Activated CD4-positive, alpha-beta memory T cell treated with anti-CD3 and anti-CD28 coated beads, Interleukin-2, amount 10 ng/mL, durations not matched to agents 7 days and 5 days (primary cell): Measurements from ENCODE around the gene TAF8. TPM values are rescaled to one million over a fixed set of nuclear protein-coding genes. Genes with fewer than 3 reads are reported as not detected.

ENCODE experiments used
- CTCF ChIA-PET: fragments of 350-600 bp; sonication (Branson Sonifier 250); formaldehyde crosslinking; loops from one replicate; lab custom pipeline; 2021; ENCODE audit warnings: antibody characterized with exemption, inconsistent platforms; lab: Charles Lee
- POLR2A ChIA-PET: fragments of 350-600 bp; sonication (Branson Sonifier 250); formaldehyde crosslinking; loops from one replicate; lab custom pipeline; 2021; ENCODE audit warnings: antibody characterized with exemption; lab: Charles Lee
- DNase-seq: peaks from one replicate; pipeline ENCODE4 v3.0.0-alpha.2; 2020
- H3K27ac Mint-ChIP-seq: one replicate; pipeline ENCODE4 v1.8.0; 2021; ENCODE audit warnings: mild to moderate bottlenecking, mixed read lengths
- H3K27me3 Mint-ChIP-seq: one replicate; pipeline ENCODE4 v1.8.0; 2021; ENCODE audit warnings: mixed read lengths
- H3K36me3 Mint-ChIP-seq: one replicate; pipeline ENCODE4 v1.8.0; 2021; ENCODE audit warnings: low read depth, mixed read lengths
- H3K4me1 Mint-ChIP-seq: one replicate; pipeline ENCODE4 v1.8.0; 2021; ENCODE audit warnings: mixed read lengths
- H3K4me3 Mint-ChIP-seq: one replicate; pipeline ENCODE4 v1.8.0; 2021; ENCODE audit warnings: mild to moderate bottlenecking, mixed read lengths
- H3K9me3 Mint-ChIP-seq: one replicate; pipeline ENCODE4 v1.8.0; 2021; ENCODE audit warnings: mixed read lengths
- total RNA-seq, 2 experiments: library from RNA; stranded (reverse); gene quantifications; one replicate each; pipeline ENCODE4 v1.2.3, GENCODE V29; 2021

The TAF8 gene
- total RNA-seq, 2 experiments from 2014 or later: 48.0 to 55.1 TPM

DNA sequence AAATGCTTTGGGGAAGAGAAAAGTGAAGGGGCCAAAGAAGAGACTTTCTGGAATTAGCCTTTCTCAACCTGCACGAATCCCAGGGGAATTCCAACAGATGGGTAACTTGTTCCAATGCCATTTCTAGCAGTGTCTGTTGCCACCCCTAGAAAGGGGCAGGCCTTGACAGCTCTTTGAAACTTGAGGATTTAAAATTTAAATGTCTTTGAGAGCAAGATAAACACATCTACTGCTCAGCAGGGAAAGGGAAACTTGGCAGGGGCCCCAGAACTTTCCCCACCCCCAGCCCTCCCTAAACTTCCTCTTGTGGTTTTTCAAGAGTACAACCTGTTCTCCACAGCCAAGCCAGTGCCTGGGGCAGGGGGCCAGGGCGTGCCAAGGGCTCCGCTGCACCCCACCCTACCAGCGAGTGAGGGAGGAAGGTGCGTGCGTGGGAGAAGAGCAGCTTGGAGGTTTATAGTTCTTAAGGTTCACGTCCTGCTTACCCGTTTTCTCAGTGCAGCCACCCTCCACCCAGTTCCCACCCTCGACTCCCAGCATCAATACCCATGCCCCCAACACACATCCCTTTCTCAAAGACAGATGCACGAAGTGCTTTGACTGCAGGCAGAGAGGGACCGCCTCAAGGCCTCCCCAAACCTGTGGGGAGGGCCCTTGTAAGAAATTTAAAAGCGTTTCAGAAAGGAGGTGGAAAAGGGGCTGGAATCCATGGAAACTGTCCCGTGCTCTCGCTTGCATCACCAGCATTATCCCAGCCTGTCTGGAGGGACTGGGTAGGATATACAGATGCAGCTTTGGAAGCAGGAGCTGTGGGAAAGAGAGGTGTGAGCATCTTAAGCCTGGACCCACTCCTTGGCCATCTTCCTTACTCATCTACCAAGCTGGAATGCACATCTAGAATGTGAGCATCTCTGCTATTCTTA, 4.5 kb upstream of the TAF8 start:
- Mint-ChIP-seq H3K27ac (peak overlapping the region; percentile 79), H3K27me3 (no peaks in the 10 kb centered on the region), H3K4me1 (peaks cover 90% of the 10 kb centered on the region), H3K36me3 (peaks cover 11% of the 10 kb centered on the region), H3K4me3 (peak overlapping the region; percentile 82), H3K9me3 (no peaks in the 10 kb centered on the region)
- CTCF ChIA-PET: interaction anchor here (1.0 to 15.9 kb wide), 17 partner anchors 13 to 443 kb away, joined by 3 to 383 read pairs (median 12); partner anchors contain the start of genes BYSL, CCND3, FRS3 and MED20
- peak; percentile 69 for DNase-seq
- POLR2A ChIA-PET: interaction anchor here (0.6 to 14.9 kb wide), 8 partner anchors 12 to 259 kb away, joined by 3 to 553 read pairs (median 5); partner anchors contain the start of genes BYSL, CCND3, MED20 and TOMM6

DNA sequence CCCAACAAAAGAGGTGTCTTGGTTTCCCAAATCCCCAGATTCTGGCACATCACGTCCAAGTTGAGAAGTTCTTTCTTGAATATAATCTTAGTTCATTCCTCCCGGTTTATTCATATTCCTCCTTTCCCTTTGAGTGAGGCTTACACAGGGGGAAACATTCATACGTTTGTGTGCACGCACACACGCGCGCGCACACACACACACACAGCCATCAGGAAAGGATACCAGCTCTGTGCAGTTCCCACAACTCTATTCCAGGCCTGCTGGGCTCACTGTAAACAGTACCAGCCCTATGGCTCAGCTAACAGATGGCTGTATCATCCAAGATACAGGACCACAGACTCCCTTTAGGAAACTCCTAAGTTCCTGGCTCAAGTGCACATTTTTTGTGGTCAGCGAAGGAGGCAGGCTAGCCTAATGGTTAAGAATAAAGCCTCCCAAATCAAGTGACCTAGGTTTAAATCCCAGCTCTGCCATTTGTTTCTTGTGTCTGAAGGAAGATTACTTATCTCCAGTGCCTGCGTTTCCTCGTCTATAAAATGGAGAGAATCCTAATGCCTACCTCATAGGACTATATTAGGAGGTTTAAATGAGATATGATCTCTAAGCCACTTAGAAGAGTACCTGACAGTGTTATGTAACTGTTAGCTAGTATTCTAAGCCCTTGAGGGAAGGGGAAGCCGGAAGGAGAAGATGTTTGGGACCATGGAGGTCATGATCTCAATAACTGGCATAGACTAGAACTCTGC, 3.7 kb upstream of the TAF8 start:
- peaks cover 89% of the 10 kb centered on the region for H3K4me1 Mint-ChIP-seq
- no peaks in the 10 kb centered on the region for H3K27me3 Mint-ChIP-seq
- POLR2A ChIA-PET: interaction anchor here (1.4 to 14.9 kb wide), 6 partner anchors 57 to 260 kb away, joined by 3 to 553 read pairs (median 39); partner anchors contain the start of genes BYSL, CCND3, MED20 and TOMM6
- no peaks in the 10 kb centered on the region for H3K9me3 Mint-ChIP-seq
- no peak for DNase-seq
- H3K4me3 Mint-ChIP-seq: peak overlapping the region; percentile 82
- CTCF ChIA-PET: interaction anchor here (0.8 to 15.9 kb wide), 12 partner anchors 53 to 444 kb away, joined by 3 to 383 read pairs (median 3); partner anchors contain the start of genes BYSL, CCND3, FRS3 and MED20
- H3K27ac Mint-ChIP-seq: peak overlapping the region; percentile 79
- H3K36me3 Mint-ChIP-seq: peaks cover 15% of the 10 kb centered on the region

DNA sequence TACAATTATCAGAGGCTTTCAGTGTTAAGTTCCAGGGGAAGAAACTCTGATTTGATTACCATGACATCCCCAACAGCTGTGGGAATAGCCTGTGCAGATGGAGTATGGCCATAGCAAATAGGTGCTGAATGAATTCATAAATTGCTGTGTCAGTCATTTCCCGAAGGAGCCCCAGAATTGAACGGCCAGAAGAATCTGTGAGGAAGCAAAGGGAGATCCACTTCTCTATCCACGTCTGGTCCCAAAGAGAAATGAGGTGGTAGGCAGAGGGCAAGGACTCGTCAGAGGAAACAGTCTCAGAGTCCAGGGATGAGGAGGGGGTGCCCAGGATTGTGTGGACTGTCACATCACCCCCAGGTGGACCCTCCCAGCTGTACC, 3.1 kb upstream of the TAF8 start:
- H3K27ac Mint-ChIP-seq: peak overlapping the region; percentile 79
- peaks cover 18% of the 10 kb centered on the region for H3K36me3 Mint-ChIP-seq
- CTCF ChIA-PET: interaction anchor here (0.8 to 15.9 kb wide), 12 partner anchors 7 to 313 kb away, joined by 3 to 383 read pairs (median 3); partner anchors contain the start of genes BYSL, CCND3, FRS3 and MED20
- H3K9me3 Mint-ChIP-seq: no peaks in the 10 kb centered on the region
- no peak for DNase-seq
- peak overlapping the region; percentile 82 for H3K4me3 Mint-ChIP-seq
- H3K27me3 Mint-ChIP-seq: no peaks in the 10 kb centered on the region
- POLR2A ChIA-PET: interaction anchor here (1.3 to 14.9 kb wide), 5 partner anchors 112 to 882 kb away, joined by 3 to 553 read pairs (median 35); partner anchors contain the start of genes BYSL, CCND3, CNPY3 and MED20
- peaks cover 88% of the 10 kb centered on the region for H3K4me1 Mint-ChIP-seq

GRCh38 chr6:42047790-42048405, 2.4 kb upstream of the TAF8 start:
- Mint-ChIP-seq H3K4me1 (peaks cover 88% of the 10 kb centered on the region), H3K4me3 (peak overlapping the region; percentile 82), H3K27ac (peak overlapping the region; percentile 64), H3K9me3 (no peaks in the 10 kb centered on the region), H3K36me3 (peaks cover 24% of the 10 kb centered on the region), H3K27me3 (no peaks in the 10 kb centered on the region)
- ChIA-PET POLR2A (interaction anchor here (0.6 to 14.9 kb wide), 10 partner anchors 8 to 881 kb away, joined by 3 to 553 read pairs (median 6); partner anchors contain the start of genes BYSL, CCND3, CNPY3 and FRS3), CTCF (interaction anchor here (0.9 to 15.9 kb wide), 11 partner anchors 7 to 314 kb away, joined by 3 to 383 read pairs (median 3); partner anchors contain the start of genes BYSL, CCND3, FRS3 and MED20)
- no peak for DNase-seq

DNA sequence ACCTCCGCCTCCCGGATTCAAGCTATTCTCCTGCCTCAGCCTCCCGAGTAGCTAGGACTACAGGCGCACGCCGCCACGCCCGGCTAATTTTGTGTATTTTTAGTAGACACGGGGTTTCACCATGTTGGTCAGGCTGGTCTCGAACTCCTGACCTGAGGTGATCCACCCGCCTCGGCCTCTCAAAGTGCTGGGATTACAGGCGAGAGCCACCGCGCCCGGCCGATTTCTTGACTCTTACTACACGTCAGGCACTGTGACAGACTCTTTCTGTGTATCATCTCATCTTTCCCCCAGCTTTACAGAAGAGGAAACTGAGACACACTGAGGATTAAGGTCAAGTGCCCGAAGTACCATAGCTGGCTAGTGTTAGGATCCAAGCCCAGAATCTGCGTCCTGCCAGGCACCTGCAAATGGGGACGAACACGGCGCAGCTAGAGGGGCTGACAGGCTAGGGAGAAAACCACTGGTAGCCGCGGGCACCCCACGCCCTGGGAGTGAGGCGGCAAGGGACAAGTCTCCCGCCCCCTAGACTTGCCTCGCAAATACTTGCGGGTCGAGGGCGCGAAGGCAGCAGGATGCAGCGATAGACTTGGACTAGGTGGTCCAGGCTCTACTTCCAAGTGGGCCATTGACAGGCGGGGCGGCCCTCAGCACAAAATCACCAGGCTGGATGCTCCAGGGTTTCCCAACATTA, 1.1 kb upstream of the TAF8 start:
- no peak for DNase-seq
- no peaks in the 10 kb centered on the region for H3K9me3 Mint-ChIP-seq
- peak overlapping the region; percentile 94 for H3K27ac Mint-ChIP-seq
- peaks cover 35% of the 10 kb centered on the region for H3K36me3 Mint-ChIP-seq
- CTCF ChIA-PET: interaction anchor here (1.3 to 15.9 kb wide), 8 partner anchors 9 to 498 kb away, joined by 3 to 383 read pairs (median 82); partner anchors contain the start of genes BYSL, CCND3, FRS3 and MED20
- peak overlapping the region; percentile 82 for H3K4me3 Mint-ChIP-seq
- peaks cover 82% of the 10 kb centered on the region for H3K4me1 Mint-ChIP-seq
- no peaks in the 10 kb centered on the region for H3K27me3 Mint-ChIP-seq
- POLR2A ChIA-PET: interaction anchor here (0.7 to 14.9 kb wide), 21 partner anchors 9 to 975 kb away, joined by 3 to 553 read pairs (median 6); partner anchors contain the start of genes BICRAL, BYSL, CCND3 and FRS3

DNA sequence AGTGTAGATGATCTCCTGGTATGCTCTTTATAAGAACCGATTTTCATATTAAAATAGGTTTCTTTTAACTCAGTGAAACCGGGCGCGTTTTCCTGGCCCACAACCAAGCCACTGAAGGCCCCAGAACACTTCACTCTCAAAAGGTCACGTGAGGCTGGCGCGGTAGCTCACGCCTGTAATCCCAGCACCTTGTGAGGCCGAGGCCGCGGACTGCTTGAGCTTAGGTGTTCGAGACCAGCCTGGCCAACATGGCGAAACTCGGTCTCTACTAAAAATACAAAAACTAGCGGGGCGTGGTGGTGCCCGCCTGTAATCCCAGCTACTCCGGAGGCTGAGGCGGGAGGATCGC, 402 bp upstream of the TAF8 start:
- Mint-ChIP-seq H3K27ac (peak overlapping the region; percentile 94), H3K27me3 (no peaks in the 10 kb centered on the region), H3K9me3 (no peaks in the 10 kb centered on the region), H3K4me1 (peaks cover 78% of the 10 kb centered on the region), H3K4me3 (peak overlapping the region; percentile 82), H3K36me3 (peaks cover 36% of the 10 kb centered on the region)
- peak; percentile 54 for DNase-seq
- POLR2A ChIA-PET: interaction anchor here (0.7 to 14.9 kb wide), 23 partner anchors 10 to 976 kb away, joined by 3 to 553 read pairs (median 6); partner anchors contain the start of genes BICRAL, BYSL, CCND3 and MED20
- CTCF ChIA-PET: interaction anchor here (1.0 to 15.9 kb wide), 10 partner anchors 9 to 264 kb away, joined by 3 to 383 read pairs (median 22); partner anchors contain the start of genes BYSL, CCND3, FRS3 and MED20

DNA sequence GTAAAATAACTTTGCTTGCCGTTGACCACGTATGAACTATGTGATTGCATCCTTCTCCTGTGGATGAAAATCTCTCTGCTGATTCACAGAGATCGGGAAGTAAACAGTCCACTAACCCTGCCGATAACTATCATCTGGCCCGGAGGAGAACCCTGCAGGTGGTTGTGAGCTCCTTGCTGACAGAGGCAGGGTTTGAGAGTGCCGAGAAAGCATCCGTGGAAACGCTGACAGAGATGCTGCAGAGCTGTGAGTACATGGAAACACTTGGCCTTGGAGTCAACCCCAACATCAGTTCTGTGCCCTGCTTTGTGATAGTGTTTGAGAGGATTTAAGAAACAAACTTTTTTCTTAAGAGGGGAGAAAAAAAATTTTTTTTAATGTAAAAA, 937 bp downstream of the TAF8 start:
- H3K4me3 Mint-ChIP-seq: peak overlapping the region; percentile 82
- H3K27ac Mint-ChIP-seq: peak overlapping the region; percentile 94
- no peaks in the 10 kb centered on the region for H3K27me3 Mint-ChIP-seq
- peaks cover 67% of the 10 kb centered on the region for H3K4me1 Mint-ChIP-seq
- CTCF ChIA-PET: interaction anchor here (0.8 to 15.9 kb wide), 12 partner anchors 11 to 275 kb away, joined by 3 to 383 read pairs (median 5); partner anchors contain the start of genes BYSL, CCND3, FRS3 and MED20
- peaks cover 47% of the 10 kb centered on the region for H3K36me3 Mint-ChIP-seq
- no peaks in the 10 kb centered on the region for H3K9me3 Mint-ChIP-seq
- POLR2A ChIA-PET: interaction anchor here (0.7 to 14.9 kb wide), 23 partner anchors 10 to 719 kb away, joined by 3 to 553 read pairs (median 5); partner anchors contain the start of genes BYSL, CCND3, MED20 and TOMM6
- no peak for DNase-seq

DNA sequence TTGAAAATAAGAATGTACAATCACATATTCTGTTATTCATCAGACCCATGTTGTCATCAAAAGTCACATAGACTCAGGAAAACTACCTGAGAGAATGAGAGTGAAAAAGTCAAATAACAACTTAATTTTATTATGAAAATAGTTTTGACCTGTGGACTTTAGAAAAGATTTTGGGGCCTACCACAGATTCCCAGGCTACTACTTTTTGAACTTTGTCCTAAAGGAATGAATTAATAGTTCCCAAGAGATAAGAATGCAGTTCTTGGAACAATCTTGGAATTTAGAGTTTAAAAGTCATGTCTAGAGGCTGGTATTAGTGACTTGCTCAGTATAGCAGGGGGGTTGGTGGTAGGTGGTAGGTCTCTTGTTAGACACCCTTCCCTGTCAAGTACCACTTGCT, 3.3 kb downstream of the TAF8 start:
- Mint-ChIP-seq H3K27ac (no peak overlapping the region), H3K4me3 (no peak overlapping the region), H3K36me3 (peaks cover 57% of the 10 kb centered on the region), H3K27me3 (no peaks in the 10 kb centered on the region), H3K9me3 (no peaks in the 10 kb centered on the region), H3K4me1 (peaks cover 46% of the 10 kb centered on the region)
- ChIA-PET CTCF (interaction anchor here (0.6 to 15.9 kb wide), 3 partner anchors 65 to 268 kb away, joined by 3 to 266 read pairs (median 6); partner anchors contain the start of genes BYSL, FRS3, MED20 and PRICKLE4), POLR2A (interaction anchor here (1.2 kb wide), 1 partner anchor 123 kb away, joined by 3 read pairs; no protein-coding TSS in a partner anchor)
- DNase-seq: no peak

DNA sequence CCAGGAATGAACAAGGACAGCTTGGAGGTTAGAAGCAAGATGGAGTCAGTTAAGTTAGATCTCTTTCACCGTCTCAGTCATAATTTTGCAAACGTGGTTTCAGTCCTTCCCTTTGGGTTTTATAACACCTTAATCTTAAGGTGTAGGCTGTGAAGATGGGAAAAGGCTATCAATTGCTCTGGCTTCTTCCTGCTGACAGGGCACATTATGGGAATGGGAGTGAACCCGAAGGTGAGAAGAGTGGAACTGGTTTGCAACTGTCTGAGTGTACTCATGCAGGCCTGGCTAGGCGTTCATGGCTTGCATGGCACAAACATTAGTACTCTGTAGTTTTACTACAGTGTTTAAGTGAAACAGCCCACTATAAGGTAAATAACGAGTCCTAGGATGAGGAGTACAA, 9.4 kb downstream of the TAF8 start:
- DNase-seq: no peak
- CTCF ChIA-PET: interaction anchor here (1.2 to 2.4 kb wide), 2 partner anchors 15 to 45 kb away, joined by 4 to 6 read pairs; no protein-coding TSS in a partner anchor
- Mint-ChIP-seq H3K27me3 (no peaks in the 10 kb centered on the region), H3K4me3 (no peak overlapping the region), H3K4me1 (peaks cover 3% of the 10 kb centered on the region), H3K9me3 (peaks cover 4% of the 10 kb centered on the region), H3K36me3 (peaks cover 79% of the 10 kb centered on the region), H3K27ac (no peak overlapping the region)
- POLR2A ChIA-PET: no interaction called here

DNA sequence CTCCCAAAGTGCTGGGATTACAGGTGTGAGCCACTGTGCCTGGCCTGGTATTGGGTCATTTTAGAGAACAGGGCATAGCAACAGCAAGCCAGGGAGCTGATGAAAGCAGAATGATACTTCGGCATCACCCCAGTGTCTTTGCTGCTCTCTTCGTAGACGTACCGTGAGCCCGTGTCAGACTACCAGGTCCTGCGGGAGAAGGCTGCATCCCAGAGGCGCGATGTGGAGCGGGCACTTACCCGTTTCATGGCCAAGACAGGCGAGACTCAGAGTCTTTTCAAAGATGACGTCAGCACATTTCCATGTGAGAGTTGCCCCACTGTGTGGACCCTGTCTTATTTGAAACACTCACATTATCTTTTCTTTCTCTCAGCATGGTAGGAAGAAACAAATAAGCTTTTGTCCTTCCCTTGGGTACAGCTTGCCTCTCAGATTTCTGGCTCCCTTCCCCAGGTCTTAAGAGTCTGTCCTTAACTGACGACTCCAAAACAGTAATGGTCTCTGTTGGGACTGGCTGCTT, 15.9 kb downstream of the TAF8 start:
- Mint-ChIP-seq H3K9me3 (no peaks in the 10 kb centered on the region), H3K27me3 (no peaks in the 10 kb centered on the region), H3K4me3 (no peak overlapping the region), H3K27ac (no peak overlapping the region), H3K36me3 (peaks cover 33% of the 10 kb centered on the region), H3K4me1 (no peaks in the 10 kb centered on the region)
- ChIA-PET POLR2A (interaction anchor here (3.1 kb wide), 1 partner anchor 16 kb away, joined by 8 read pairs; the partner anchor contains the start of gene TAF8), CTCF (interaction anchor here (0.9 kb wide), 1 partner anchor 553 kb away, joined by 3 read pairs; no protein-coding TSS in a partner anchor)
- DNase-seq: no peak
